Measurements from ENCODE around the gene PRSS53. TPM values are rescaled to one million over a fixed set of nuclear protein-coding genes. Genes with fewer than 3 reads are reported as not detected.

Gene PRSS53
- total and polyA plus RNA-seq, 9 donors: 0.30 to 2.9 (median 1.5) TPM

- WGBS, 3 donors: 66 to 73% (median 69%) methylated on average over 5 of the region's 5 CpGs
- TF ChIP-seq POLR2A (IDR thresholded peaks at IDR 0.05) (no peak), CTCF (IDR thresholded peaks at IDR 0.05) (no peak), EP300 (IDR thresholded peaks at IDR 0.05) (no peak)
- H3K27me3 ChIP-seq: no peaks in the 10 kb centered on the region
- no peaks in the 10 kb centered on the region for H3K9me3 ChIP-seq
- no peaks in the 10 kb centered on the region for H3K36me3 ChIP-seq
- intact Hi-C loops (cut with DNase I): loop anchor here in 1 of 4 donors (10.0 kb wide), 1 partner anchor 159 kb away; the partner anchor contains the start of gene SETD1A
- no peak overlapping the region for H3K27ac ChIP-seq
- peaks cover 7% of the 10 kb centered on the region for H3K4me1 ChIP-seq (ENCODE audit: insufficient read depth)
- no peak overlapping the region for H3K4me3 ChIP-seq
- no peak for DNase-seq
These were observed 24.7 kb upstream of the PRSS53 start for GRCh38 chr16:31113121-31114120.

- H3K9me3 ChIP-seq: no peaks in the 10 kb centered on the region
- TF ChIP-seq EP300 (IDR thresholded peaks at IDR 0.05) (no peak), CTCF (IDR thresholded peaks at IDR 0.05) (no peak), POLR2A (IDR thresholded peaks at IDR 0.05) (no peak)
- no peaks in the 10 kb centered on the region for H3K27me3 ChIP-seq
- DNase-seq: no peak
- no peaks in the 10 kb centered on the region for H3K36me3 ChIP-seq
- no peak overlapping the region for H3K4me3 ChIP-seq
- 33 to 51% (median 47%) methylated on average over 2 of the region's 2 CpGs for WGBS, 3 donors
- no peak overlapping the region for H3K27ac ChIP-seq
- H3K4me1 ChIP-seq (ENCODE audit: insufficient read depth): peaks cover 7% of the 10 kb centered on the region
- intact Hi-C loops (cut with DNase I): loop anchor here in 1 of 4 donors (10.0 kb wide), 1 partner anchor 158 kb away; the partner anchor contains the start of gene SETD1A
These were observed 24.0 kb upstream of the PRSS53 start for GRCh38 chr16:31112711-31113110.

- no peak overlapping the region for H3K4me3 ChIP-seq
- WGBS, 3 donors: 85 to 89% (median 89%) methylated on average over 23 of the region's 23 CpGs
- intact Hi-C loops (cut with DNase I): loop anchor here in 1 of 4 donors (10.0 kb wide), 1 partner anchor 157 kb away; the partner anchor contains the start of gene SETD1A
- H3K9me3 ChIP-seq: no peaks in the 10 kb centered on the region
- no peak for DNase-seq
- H3K4me1 ChIP-seq (ENCODE audit: insufficient read depth): peaks cover 5% of the 10 kb centered on the region
- no peak overlapping the region for H3K27ac ChIP-seq
- no peaks in the 10 kb centered on the region for H3K27me3 ChIP-seq
- H3K36me3 ChIP-seq: no peaks in the 10 kb centered on the region
- TF ChIP-seq POLR2A (IDR thresholded peaks at IDR 0.05) (no peak), CTCF (IDR thresholded peaks at IDR 0.05) (no peak), EP300 (IDR thresholded peaks at IDR 0.05) (no peak)
These were observed 23.2 kb upstream of the PRSS53 start for GRCh38 chr16:31111881-31112466.
